HG03571 (cell line): ENCODE results near the gene KAT2B.

Experiments
- ATAC-seq: cut with Tn5 transposase; IDR thresholded peaks from one replicate; pipeline ENCODE4 v1.9.1; 2021; ENCODE audit not compliant: unreplicated experiment

The KAT2B gene

DNA sequence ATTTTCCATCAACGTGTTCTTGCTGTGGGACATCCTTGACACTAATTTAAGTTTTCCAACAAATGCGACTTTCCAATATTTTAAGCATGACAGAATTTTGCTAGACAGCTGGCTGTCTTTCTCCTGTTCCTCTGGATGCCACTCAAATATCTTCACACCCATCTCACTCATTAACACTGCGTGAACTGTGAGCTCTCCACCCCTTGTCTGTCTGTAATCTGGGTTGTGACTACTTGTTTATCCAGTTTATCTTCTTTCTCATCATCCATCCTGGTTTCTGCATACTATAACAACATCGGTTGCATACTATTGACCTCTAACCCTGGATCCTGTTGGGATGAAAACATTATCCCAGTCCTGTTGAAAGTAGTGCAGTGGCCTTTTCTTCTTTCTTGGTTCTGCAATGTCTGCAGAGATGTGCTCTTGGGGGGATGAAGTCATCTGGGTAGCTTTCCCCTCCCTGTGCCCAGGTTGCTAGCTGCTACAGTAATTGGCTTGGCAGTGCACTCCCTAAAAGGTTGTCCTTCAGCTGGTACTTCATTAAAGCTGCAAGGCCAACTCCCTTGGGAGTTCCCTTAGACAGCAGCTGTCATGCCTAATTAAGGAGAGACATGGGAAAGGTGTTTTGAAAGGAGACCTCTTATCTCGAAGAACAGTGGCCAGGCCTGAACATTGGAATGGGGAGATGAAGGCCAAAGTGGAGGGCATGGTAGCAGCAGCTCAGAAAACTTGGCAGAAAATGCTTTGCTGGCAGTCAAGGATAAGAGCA, 24.7 kb downstream of the KAT2B start:
- ATAC-seq = no peak

GRCh38 chr3:20066079-20066478, 25.8 kb downstream of the KAT2B start:
- no peak for ATAC-seq

DNA sequence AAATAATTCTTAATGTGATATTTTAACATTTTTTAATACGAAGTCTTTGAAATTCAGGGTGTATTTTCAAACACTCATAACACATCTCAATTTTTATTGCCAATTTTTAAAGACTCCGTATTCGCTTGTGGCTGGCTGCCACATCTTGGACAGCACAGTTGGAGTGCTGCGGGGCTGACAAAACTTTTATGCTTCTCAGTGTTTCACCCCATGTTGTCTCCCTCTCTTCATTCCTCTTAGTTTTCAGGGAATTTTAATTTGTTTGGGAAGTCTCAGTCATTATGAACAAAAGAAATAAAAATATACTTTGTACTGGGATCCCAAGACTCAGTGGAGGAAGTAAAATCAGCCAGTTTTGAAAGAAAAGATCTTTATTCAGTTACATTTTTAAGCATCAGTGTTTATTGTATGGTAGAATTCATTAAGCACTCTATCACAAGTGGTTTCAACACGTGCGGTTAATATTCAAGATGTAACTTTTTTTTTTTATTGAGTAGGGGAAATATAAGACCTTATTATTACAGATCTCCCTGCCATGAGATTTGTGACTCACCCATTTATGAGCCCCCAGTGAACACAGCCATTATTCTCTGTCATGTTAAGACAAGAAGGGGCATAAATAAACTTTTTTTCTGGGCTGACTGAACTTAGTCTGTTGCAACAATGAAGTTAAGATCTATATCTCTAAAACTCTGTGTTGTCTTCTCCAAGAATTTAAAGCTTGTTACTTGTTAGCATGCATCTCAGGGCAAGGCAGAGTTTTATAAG, 26.8 kb downstream of the KAT2B start:
- no peak for ATAC-seq

DNA sequence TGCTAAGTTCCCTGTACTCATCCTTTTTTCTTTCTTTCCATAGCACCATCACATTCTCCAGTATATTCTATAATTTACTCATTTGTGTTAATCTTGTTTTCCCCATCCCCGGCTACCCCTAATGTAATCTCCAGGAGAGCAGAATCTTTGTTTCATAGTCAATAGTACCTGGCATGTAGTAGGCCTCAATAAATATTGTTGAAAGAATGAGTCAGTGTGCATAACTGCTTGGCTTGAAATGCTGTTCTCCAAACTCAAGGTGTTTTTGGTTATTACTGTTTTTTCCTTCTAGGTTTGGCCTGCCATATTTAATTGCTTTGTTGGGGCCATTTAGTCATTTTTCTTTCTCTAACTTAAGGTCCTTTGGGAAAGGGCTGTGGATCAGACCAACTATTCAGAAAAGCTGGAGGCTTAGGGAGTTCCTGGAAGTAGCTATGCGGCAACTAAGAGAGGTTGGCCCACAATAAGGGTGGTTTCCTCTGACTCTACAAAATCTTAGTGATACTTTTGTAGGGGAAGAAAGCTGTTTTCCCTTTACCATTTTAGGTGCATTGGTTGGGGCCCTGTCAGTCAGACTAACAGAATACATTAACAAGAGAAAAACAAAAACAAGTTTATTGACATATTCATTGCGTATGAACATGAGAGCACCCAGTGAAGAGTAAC, 28.4 kb downstream of the KAT2B start:
- ATAC-seq = no peak

DNA sequence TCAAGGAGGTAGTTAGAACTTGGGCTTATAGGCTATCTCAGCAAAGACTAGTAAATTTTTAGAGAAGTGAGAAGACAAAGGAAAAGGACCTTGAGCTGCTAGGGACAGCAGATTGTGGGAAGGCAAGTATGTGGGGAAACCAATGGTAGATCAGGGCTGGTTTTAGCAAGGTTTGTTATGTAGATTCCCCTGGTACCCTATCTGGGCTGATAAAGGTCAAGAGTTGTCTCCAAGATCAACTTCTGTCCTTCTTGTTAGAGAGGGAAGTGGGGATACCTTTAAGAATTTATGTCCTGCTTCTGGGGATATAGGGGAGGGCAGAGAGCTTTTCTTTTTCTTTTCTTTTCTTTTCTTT, 28.9 kb downstream of the KAT2B start:
- ATAC-seq = no peak

DNA sequence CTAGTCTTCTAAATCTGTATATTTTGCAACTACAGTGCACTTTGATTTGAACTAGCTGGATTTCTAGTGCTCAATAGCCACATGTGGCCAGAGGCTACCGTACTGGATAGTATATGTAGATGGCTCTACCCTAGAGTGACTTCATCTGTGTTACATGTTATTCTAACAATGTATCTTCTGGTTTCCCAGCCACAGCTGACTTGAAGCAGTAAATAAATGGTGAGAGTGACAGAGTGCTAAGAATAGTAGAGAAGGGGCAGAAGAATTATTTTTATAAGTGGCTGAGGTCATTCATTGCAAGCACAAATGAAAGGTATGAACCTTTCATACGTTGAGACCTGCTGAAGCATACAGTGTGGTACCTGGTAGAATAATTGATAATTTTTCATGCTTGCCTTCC, 30.9 kb downstream of the KAT2B start:
- no peak for ATAC-seq

- ATAC-seq = no peak
These were observed 32.2 kb downstream of the KAT2B start for GRCh38 chr3:20072422-20072821.

- ATAC-seq = no peak
These were observed 32.8 kb downstream of the KAT2B start for GRCh38 chr3:20073068-20073467.

GRCh38 chr3:20073683-20074082, 33.4 kb downstream of the KAT2B start:
- ATAC-seq = no peak

DNA sequence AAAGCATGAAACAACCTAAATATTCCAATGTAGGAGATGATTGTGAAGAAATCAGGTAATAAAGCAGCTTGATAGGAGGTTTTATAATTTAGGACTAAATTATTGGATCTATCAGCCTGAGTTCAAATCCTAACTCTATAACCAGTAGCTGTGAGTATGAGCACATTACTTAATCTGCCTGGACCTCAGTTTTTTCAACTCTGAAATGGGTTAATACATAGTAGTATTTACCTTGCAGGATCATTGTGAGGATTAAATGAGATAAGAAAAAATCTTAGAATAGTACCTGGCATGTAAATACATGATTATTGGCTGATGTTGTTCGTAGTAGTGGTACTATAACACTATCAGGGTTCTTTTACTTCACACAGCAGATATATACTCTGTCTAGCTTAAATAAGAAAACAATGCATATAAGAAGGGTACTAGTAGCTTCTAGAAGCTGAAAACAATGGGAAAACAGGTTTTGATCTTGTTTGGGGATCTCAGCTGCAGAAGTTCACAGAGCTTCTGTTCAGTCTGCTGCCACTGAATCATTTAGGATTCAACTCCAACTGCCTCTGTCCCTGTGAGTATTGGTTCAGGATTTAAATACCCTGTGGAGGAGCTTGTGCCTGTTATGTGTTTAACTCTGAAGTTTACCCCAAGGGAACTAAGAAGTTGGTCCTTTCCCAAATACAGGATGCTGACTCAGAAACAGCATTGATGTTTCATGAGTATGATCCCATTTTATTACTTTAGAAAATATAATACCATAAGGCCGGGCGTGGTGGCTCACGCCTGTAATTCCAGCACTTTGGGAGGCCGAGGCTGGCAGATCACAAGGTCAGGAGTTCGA, 34.2 kb downstream of the KAT2B start:
- ATAC-seq = no peak

- no peak for ATAC-seq
These were observed 35.0 kb downstream of the KAT2B start for GRCh38 chr3:20075197-20075596.

- no peak for ATAC-seq
These were observed 36.2 kb downstream of the KAT2B start for GRCh38 chr3:20076296-20076997.

DNA sequence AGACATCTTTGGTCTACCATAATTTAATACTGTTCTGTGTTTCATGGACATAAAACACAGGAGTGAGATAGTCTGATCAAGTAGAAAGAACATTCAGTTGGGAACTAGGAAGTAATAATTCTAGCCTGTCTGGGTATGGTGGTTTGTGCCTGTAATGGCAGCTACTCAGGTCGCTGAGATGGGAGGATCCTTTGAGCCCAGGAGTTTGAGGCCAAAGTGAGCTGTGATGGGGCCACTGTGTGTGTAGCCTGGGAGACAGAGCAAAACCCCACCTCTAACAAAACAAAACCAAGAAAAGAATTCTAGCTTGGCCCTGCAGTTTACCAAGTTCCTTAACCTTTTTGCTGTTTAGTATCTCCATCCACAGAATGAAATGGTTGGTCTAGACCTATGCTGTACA, 36.8 kb downstream of the KAT2B start:
- no peak for ATAC-seq

DNA sequence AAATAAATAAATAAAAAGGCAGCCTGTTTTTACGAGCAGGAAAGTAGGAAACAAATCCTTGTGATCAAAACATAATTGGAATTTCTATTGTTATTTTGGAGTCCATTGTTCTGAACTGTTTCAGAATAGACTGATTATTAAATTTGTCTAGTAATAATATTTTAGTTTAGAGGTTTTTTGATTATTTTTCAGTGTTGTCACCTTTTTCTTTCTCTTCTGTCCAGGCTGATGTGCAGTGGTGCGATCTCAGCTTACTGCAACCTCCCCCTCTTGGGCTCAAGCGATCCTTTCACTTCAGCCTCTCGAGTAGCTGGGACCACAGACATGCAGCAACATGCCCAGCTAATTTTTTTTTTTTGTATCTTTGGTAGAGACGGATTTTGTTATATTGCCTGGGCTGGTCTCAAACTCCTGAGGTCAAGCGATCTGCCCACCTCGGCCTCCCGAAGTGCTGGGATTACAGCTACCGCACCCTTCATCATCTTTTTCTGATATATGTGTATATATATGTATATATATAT, 38.0 kb downstream of the KAT2B start:
- ATAC-seq = no peak

GRCh38 chr3:20079621-20080020, 39.4 kb downstream of the KAT2B start:
- ATAC-seq = no peak

DNA sequence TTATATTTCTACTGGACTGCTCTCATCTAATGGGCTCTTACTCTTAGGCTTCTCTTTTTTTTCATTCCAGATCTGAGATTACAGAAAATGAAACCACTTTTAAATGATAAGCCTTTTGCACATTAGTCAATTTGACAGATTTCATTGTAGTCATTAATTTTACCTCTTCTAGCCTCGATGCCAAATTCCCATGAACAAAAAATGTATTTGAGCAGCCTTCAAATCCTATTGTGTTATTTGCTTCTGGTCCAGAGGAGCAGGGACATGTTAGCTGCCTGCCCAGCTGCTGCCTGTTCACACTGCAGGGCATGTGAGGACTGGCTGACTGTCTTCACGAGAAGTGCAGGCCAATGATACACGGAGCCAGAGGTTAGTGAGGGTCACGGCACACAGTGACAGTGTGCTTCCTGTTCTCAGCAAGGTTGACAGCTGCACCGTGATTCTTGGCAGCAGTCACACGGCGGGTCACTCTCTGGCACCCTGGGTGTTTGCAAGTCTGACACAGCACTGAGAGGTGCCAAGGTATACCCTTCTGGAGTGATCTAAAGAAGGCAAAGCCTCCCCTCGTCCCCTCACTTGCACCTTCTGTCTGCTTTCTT, 40.8 kb downstream of the KAT2B start:
- ATAC-seq = peak; percentile 95

GRCh38 chr3:20083253-20083652, 43.0 kb downstream of the KAT2B start:
- ATAC-seq = no peak

- ATAC-seq = no peak
These were observed 43.7 kb downstream of the KAT2B start for GRCh38 chr3:20083953-20084352.

- ATAC-seq = no peak
These were observed 51.2 kb downstream of the KAT2B start for GRCh38 chr3:20091331-20092047.
